ENCODE results near the gene PRAMEF15. TPM values are rescaled to one million over a fixed set of nuclear protein-coding genes. Genes with fewer than 3 reads are reported as not detected.

Gene PRAMEF15
- total RNA-seq, 1 experiment from 2014 or later = not detected

Other genes starting within 250 kb of the PRAMEF15 start
- gene PRAMEF25, start 244.8 kb upstream of the PRAMEF15 start, total RNA-seq (2014; rRNA removed; shearing (Covaris generic); ENCODE audit: low replicate concordance) = not detected in 2 replicates
- gene HNRNPCL2, start 198.7 kb upstream of the PRAMEF15 start, total RNA-seq (2014; rRNA removed; shearing (Covaris generic); ENCODE audit: low replicate concordance) = not detected in 2 replicates
- gene PRAMEF26, start 159.6 kb upstream of the PRAMEF15 start, total RNA-seq (2014; rRNA removed; shearing (Covaris generic); ENCODE audit: low replicate concordance) = not detected in 2 replicates
- gene HNRNPCL4, start 149.9 kb upstream of the PRAMEF15 start, total RNA-seq (2014; rRNA removed; shearing (Covaris generic); ENCODE audit: low replicate concordance) = not detected in 2 replicates
- not detected in 2 replicates for gene PRAMEF9, start 143.7 kb upstream of the PRAMEF15 start, total RNA-seq (2014; rRNA removed; shearing (Covaris generic); ENCODE audit: low replicate concordance)
- not detected in 2 replicates for gene PRAMEF13, start 114.2 kb upstream of the PRAMEF15 start, total RNA-seq (2014; rRNA removed; shearing (Covaris generic); ENCODE audit: low replicate concordance)
- gene PRAMEF18, start 89.4 kb upstream of the PRAMEF15 start, total RNA-seq (2014; rRNA removed; shearing (Covaris generic); ENCODE audit: low replicate concordance) = not detected in 2 replicates
- not detected in 2 replicates for gene PRAMEF5, start 61.4 kb upstream of the PRAMEF15 start, total RNA-seq (2014; rRNA removed; shearing (Covaris generic); ENCODE audit: low replicate concordance)
- not detected in 2 replicates for gene PRAMEF8, start 30.4 kb upstream of the PRAMEF15 start, total RNA-seq (2014; rRNA removed; shearing (Covaris generic); ENCODE audit: low replicate concordance)
- not detected in 2 replicates for gene PRAMEF33, start 12.0 kb upstream of the PRAMEF15 start, total RNA-seq (2014; rRNA removed; shearing (Covaris generic); ENCODE audit: low replicate concordance)
- not detected in 2 replicates for gene PRAMEF14, start 31.6 kb downstream of the PRAMEF15 start, total RNA-seq (2014; rRNA removed; shearing (Covaris generic); ENCODE audit: low replicate concordance)
- not detected in 2 replicates for gene PRAMEF19, start 56.4 kb downstream of the PRAMEF15 start, total RNA-seq (2014; rRNA removed; shearing (Covaris generic); ENCODE audit: low replicate concordance)
- gene PRAMEF17, start 74.1 kb downstream of the PRAMEF15 start, total RNA-seq (2014; rRNA removed; shearing (Covaris generic); ENCODE audit: low replicate concordance) = not detected in 2 replicates
- not detected in 2 replicates for gene PRAMEF20, start 94.9 kb downstream of the PRAMEF15 start, total RNA-seq (2014; rRNA removed; shearing (Covaris generic); ENCODE audit: low replicate concordance)
- gene LRRC38, start 198.4 kb downstream of the PRAMEF15 start, total RNA-seq (2014; rRNA removed; shearing (Covaris generic); ENCODE audit: low replicate concordance) = not detected in 2 replicates

Measured in MG63 (cell line).